HUDEP-2 (cell line): ENCODE results near the gene DOK7.
"Not testable (repeated sequence)": the region's sequence is repeated elsewhere in the genome, so short reads cannot be mapped to it uniquely, and the experiment has no call there.

Source experiments
- DNase-seq, 76 experiments: peaks; one replicate each; lab custom pipeline; 2025; ENCODE audit not compliant: unreplicated experiment in 76 of 76; lab: John Stamatoyannopoulos, UW

DOK7 gene

GRCh38 chr4:3441501-3442459 lies 21.3 kb upstream of the DOK7 start, which contains the start of gene HGFAC:
TSS of gene HGFAC (plus strand) at chr4:3441968. CDS start at chr4:3442002, 34 bp downstream.
- DNase-seq: peak in 1 of 76 experiments; percentile 13

- no peak for DNase-seq
Observed at GRCh38 chr4:3442460-3442958, 20.6 kb upstream of the DOK7 start.

- peak in 36 of 76 experiments; percentile 3 to 60 (median 32) for DNase-seq
Observed at GRCh38 chr4:3442959-3443749, 20.0 kb upstream of the DOK7 start.

GRCh38 chr4:3443750-3444309 lies 19.3 kb upstream of the DOK7 start:
- DNase-seq: no peak

GRCh38 chr4:3444351-3445110 lies 18.6 kb upstream of the DOK7 start:
- DNase-seq: no peak

GRCh38 chr4:3445111-3445820 lies 17.8 kb upstream of the DOK7 start:
- DNase-seq: no peak

- DNase-seq: no peak
Observed at GRCh38 chr4:3445829-3446545, 17.1 kb upstream of the DOK7 start.

- no peak for DNase-seq
Observed at GRCh38 chr4:3446631-3447320, 16.3 kb upstream of the DOK7 start.

- no peak for DNase-seq
Observed at GRCh38 chr4:3447431-3448395, 15.4 kb upstream of the DOK7 start.

GRCh38 chr4:3449047-3449573 lies 14.0 kb upstream of the DOK7 start:
- DNase-seq: no peak

- DNase-seq: no peak
Observed at GRCh38 chr4:3449574-3450534, 13.3 kb upstream of the DOK7 start.

- DNase-seq: no peak
Observed at GRCh38 chr4:3450643-3451042, 12.5 kb upstream of the DOK7 start.

GRCh38 chr4:3451956-3452355 lies 11.2 kb upstream of the DOK7 start:
- no peak for DNase-seq

- peak in 3 of 76 experiments; percentile 3 to 19 (median 11) for DNase-seq
Observed at GRCh38 chr4:3452376-3452775, 10.7 kb upstream of the DOK7 start.

GRCh38 chr4:3455596-3455995 lies 7.5 kb upstream of the DOK7 start:
- not testable (repeated sequence) for DNase-seq

- no peak for DNase-seq
Observed at GRCh38 chr4:3458371-3458770, 4.7 kb upstream of the DOK7 start.
